Right forelimb (tissue), 1 donor: ENCODE data around the gene ZNF117.
A peak's percentile ranks its signal among the peaks of the same experiment; 100 is the strongest.
"Not testable (repeated sequence)": the region's sequence is repeated elsewhere in the genome, so short reads cannot be mapped to it uniquely, and the experiment has no call there.

ENCODE experiments used
- DNase-seq: peaks from one replicate; pipeline ENCODE4 v3.0.0-alpha.2; 2018

The ZNF117 gene

DNA sequence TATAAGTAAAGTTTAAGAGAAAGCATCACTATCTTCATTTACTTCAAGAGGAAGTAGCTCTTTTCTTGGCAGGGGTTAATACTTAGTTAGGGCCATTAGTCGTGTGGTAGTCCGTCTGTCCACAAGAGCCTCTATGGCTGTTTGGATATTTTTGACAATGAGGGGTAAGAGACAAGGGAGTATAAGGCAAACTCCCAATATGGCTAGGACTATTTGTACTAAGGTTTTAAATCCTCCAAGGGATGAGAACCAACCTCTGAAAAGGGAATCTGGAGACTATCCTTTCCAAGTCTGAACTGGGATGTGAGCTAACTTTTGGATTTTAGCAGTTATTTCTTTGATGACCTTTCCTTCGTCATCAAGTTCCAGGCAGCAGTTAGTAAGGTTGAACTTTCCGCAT lies at the start of gene ZNF117:
TSS of gene ZNF117 (minus strand) at position 101 of the 400 bp plus-strand sequence.
- DNase-seq = no peak

DNA sequence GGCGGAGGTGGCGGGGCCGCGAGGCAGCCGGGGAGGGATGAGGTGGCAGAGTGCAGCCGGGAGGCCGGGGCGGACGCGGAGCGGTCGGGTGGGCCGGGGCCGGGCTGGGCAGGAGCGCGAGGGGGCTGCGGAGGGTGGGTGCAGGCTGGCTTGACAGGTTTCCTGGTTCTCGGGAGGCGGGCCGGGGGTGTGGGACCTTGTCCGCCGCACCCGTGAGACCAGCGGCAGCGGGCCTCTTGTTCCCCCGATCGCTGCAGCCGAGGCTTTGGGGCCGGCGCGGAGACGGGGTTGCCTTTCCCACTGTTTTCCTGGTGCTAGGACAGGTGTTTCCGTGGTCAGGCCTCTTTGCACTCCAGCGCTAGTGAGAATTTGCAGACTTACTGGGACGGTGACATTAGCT lies 47.9 kb upstream of the ZNF117 start:
- peak; percentile 65 for DNase-seq

DNA sequence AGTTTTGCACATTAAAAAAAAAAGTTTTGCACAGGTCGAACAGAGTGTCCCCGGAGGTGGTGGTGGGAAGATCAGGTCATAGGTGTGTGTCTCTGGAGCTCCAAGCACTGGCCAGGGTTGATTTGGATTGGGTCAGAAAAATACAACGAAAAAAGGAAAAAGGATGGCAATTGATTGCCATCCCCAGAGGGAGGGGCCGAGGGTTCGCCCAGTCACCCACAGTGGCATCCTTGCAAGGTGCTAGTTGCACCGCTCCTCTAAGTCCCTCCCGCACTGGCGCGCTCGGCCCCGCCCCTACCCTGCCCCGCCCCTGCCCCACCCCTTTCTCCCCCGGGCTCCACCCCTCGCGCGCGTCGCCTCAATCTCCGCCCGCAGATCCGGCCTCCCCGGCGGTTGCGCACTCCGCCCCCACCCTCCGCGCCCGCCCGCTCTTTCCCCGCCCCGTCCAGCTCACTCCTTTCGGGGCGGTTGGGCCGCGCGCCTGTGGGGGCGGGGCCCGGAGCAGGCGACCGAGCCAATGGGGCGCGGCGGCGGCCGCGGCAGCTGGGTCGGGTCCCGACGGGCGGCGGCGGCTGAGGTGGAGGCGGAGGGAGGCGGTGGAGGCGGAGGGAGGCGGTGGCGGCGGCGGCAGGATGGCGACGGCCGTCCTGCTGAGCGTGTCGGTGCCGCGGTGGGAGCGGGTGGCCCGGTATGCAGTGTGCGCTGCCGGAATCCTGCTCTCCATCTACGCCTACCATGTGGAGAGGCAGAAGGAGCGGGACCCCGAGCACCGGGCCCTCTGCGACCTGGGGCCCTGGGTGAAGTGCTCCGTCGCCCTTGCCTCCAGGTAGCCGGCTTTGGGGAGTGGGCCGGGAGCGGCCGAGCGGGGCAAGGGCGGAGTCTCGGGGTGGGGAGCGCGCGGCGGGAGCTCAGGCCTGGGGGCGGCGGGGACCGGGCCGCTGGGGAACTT lies 47.2 kb upstream of the ZNF117 start:
- DNase-seq = peak; percentile 98

DNA sequence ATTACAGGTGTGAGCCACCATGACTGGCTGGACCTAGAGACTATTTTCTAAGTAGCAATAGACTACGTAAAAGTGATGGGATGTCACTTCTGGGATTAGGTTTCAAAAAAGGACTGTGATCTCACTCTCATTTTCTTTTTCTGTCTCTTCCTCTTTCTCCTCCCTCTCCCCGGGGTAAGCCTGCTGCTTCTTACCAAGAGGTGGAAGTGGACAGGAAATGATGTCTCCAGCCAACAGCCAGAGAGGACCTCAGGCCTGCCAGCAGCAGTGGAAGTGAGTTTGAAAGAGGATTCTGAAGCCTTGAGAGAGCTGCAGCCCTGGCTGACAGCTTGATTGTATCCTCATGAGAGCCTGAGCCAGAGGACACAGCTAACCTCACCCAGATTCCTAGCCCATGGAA lies 45.7 kb upstream of the ZNF117 start:
- DNase-seq = not testable (repeated sequence)

DNA sequence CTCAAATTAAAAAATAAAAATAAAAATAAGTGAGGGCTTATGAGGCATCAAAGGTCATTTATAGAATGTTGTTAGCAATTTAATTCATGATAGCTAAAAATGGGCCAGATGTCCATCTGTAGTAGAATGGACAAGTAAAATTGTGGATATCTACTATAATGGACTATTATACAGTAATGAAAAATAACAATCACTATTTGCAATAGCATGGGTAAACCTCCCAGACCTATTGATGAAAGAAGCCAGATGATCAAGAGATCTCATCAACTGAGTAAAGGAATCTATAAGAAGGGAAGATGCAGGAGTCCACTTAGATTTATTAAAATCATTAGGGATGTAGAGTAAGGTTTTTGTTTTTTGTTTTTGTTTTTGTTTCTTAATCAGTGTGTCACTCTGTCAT lies 44.6 kb upstream of the ZNF117 start:
- DNase-seq = not testable (repeated sequence)

DNA sequence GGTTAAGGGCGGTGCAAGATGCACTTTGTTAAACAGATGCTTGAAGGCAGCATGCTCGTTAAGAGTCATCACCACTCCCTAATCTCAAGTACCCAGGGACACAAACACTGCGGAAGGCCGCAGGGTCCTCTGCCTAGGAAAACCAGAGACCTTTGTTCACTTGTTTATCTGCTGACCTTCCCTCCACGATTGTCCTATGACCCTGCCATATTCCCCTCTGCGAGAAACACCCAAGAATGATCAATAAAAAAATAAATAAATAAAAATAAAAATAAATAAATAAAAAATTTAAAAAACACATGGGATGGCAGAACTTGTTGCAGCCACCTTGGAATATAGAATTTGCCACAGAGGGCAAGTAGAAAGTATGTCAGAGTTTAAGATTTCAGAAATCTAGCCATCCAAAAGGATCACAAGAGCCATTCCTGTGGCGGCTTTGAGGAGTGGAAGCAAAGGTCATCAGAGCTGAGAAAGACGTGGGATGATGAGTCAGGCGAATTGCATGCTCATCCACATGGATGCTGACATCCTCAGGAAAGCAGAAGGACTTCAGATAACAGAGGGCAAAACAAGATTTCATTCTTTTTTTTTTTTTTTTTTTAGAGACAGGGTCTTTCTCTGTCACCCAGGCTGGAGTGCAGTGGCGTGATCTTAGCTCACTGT lies 43.4 kb upstream of the ZNF117 start:
- DNase-seq = not testable (repeated sequence)

DNA sequence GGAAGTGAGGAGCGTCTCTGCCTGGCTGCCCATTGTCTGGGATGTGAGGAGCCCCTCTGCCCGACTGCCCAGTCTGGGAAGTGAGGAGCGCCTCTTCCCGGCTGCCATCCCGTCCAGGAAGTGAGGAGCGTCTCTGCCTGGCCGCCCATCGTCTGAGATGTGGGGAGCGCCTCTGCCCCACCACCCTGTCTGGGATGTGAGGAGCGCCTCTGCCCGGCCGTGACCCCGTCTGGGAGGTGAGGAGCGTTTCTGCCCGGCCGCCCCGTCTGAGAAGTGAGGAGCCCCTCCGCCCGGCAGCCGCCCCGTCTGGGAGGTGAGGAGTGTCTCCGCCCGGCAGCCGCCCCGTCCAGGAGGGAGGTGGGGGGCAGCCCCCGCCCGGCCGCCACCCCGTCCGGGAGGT lies 42.6 kb upstream of the ZNF117 start:
- not testable (repeated sequence) for DNase-seq

DNA sequence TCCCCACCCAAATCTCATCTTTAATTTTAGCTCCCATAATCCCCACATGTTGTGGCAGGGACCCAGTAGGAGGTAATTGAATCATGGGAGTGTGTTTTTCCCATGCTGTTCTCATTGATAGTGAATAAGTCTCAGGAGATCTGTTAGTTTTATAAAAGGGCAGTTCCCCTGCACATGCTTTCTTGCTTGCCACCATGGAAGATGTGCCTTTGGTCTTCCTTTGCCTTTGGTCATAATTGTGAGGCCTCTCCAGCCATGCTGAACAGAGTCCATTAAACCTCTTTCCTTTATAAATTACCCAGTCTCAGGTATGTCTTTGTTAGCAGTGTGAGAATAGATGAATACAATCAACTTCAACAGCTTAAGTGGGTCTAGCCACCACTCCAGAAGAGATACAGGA lies 34.2 kb upstream of the ZNF117 start:
- DNase-seq = not testable (repeated sequence)

DNA sequence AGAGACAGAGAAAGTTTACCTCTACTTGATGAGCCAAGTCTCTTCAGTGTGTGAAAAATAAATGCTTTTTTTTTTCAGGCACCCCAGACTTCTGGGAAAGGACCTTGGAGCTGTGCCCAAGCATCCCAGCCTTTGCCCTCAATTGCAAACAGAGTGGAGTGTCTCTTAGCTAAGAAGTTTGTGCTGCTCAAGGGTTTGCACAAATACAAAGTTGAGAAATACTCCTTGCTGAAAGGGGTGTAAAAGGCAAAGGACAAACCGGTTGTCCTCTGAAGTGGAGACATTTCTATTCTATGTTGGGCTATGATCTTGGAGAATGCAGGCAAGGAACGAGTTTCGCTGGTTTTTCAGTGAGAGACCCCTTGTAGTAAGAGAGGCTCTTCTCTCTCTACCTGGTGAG lies 30.1 kb upstream of the ZNF117 start:
- not testable (repeated sequence) for DNase-seq

DNA sequence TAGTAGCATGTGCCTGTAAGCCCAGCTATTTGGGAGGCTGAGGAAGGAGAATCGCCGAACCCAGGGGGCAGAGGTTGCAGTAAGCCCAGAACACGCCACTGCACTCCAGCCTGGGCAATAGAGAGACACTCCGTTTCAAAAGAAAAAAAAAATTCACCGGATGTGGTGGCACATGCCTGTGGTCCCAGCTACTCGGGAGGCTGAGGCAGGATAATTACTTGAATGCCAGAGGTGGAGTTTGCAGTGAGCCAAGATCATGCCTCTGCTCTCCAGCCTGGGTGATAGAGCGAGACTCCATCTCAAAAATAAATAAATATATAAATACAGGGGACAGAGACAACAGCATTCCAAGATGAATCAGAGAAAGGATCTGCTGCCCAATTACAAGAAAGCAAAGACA lies 19.0 kb upstream of the ZNF117 start:
- not testable (repeated sequence) for DNase-seq

DNA sequence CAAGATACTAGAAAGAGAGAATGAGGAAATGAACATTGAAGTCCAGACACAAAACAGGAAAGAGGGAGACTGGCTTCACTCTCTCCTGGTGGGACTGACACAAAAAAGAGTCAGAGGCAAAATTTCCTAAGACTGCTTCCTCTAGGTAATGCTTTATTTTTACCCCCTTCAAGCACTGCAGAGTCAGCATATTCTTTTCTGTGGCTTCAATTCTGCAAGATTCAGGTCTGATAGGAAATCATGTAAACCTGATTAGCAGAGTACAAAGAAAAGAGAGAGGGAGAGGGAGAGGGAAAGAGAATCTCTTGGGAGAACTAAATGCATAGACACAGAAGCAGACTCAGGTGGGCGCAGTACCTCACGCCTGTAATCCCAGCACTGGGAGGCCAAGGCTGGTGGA lies 18.6 kb upstream of the ZNF117 start:
- DNase-seq = not testable (repeated sequence)

DNA sequence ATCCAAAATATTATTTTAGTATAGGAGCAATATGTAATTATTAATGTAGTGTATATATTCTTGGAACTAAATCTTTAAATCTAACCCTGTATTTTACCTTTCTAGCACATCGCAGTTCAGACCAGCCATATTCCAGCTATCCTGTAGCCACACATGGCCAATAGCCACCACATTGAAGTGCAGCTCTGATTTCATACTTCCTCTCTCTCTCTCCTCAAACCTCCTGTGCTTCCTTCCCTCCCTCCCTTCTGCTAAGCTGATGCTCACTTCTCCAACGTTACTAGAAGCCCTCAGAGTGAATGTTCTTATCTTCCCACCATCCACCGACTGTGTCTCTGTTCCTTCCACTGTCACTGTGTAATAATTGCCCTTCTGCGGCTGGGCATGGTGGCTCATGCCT lies 16.2 kb upstream of the ZNF117 start:
- not testable (repeated sequence) for DNase-seq

DNA sequence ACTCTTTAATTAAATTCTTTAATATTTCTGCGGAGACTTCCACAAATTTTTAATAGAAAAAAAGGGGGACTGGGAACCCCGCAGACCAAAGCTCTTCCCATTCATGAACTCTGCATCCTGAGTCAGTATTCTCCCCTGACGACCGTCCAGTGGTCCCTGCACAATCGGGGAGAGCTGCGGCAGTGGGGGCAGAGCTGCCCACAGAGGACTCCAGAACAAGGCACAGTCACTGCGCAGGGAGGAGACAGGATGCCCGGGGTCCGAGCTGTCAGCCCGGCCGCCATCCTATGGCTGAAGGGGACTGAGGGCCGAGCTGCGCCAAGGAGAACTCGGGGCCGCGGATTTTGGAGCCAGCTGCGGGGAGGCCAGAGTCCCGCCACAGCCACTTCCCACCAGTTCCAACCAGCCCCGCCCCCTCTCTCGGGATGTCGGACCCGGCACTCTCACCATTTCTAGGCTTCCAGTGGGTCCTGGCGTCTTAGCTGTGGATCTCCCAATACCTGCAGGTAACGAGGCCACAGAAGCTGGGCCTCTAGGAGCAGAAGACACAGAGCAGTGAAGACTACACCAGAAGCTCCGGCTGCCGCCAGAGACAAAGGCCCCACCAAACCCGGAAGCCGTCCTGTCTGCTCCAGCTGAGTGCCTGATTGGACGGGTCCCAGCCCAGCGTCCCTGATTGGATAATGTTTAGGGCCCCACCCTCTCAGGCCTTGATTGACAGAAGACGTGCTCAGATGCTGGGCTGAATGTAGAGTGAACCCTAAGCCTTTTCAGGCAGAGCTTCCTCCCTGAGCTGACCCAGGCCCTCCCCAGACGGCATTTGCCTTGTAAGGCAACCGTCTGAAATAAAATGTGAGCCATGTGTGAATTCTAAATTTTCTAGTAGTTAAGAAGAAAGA lies 15.5 kb upstream of the ZNF117 start, which contains the start of gene ERV3-1:
TSS of gene ERV3-1 (minus strand) at position 594 of the 899 bp plus-strand sequence. CDS start 13,661 bp downstream, outside the sequence.
- peak; percentile 96 for DNase-seq

DNA sequence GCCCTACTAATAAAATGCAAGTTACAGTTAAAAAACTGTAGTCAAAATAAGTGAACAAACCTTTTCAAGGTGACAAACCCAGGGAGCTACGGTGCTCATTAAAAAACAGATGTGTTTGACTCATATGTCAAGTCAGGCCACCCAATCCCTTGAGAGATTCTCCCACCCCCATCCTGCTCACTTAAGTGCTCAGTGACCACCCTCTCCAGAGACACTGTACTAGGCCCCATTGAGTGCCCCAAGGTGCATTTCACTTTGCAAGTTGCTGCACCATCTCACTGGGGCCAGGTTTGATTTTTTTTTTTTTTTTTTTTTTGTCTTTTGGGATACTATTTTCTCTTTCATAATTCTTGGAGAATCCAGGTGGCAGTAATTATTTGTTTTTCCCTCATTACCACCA lies 13.7 kb upstream of the ZNF117 start:
- DNase-seq = no peak

DNA sequence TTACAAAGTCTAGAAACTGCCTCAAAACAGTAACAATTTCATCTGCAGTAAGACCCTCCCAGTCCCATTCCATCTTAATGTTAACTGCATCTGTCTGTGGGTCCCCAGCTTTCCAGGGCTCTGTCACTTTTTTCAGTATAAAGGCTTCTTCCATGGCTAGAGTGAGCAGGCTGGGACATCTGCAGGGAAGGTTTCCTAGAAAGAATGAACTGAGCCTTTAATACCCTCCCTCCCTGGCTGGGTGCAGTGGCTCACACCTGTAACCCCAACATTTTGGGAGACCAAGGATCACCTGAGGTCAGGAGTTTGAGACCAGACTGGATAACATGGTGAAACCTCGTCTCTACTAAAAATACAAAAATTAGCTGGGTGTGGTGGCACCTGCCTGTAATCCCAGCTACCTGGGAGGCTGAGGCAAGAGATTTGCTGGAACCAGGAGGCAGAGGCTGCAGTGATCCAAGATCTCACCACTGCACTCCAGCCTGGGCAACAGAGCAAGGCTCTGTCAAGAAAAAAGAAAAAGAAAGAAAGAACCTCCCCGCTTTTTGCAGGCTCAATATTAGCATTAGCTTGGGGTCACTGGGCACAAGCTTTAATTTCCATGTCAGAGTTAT lies 12.2 kb upstream of the ZNF117 start:
- DNase-seq = no peak

DNA sequence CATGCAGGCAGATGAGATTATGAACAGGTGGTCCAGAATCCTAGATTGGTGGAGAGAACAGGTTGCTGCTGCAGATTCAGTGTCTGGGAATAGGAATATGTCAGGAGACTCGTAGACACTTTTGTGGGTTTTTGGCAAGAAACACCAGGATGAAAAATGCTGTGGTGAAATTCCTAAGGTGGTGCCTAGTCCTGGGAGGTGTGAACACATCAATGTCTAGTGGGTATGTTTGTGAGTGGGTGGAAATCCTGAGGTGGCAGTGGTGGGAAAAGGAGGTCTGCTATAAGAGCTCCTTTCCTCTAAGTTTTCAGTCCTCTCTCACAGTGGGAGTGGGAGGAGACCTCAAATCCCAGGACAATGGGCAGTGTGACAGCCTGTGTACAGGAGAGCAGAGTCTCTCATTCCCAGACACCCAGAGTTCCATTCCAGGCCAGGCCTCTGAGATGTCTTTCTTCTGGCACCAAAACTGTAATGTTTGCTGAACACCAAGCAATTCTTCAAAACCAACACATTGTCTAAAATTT lies 10.5 kb upstream of the ZNF117 start:
- no peak for DNase-seq

DNA sequence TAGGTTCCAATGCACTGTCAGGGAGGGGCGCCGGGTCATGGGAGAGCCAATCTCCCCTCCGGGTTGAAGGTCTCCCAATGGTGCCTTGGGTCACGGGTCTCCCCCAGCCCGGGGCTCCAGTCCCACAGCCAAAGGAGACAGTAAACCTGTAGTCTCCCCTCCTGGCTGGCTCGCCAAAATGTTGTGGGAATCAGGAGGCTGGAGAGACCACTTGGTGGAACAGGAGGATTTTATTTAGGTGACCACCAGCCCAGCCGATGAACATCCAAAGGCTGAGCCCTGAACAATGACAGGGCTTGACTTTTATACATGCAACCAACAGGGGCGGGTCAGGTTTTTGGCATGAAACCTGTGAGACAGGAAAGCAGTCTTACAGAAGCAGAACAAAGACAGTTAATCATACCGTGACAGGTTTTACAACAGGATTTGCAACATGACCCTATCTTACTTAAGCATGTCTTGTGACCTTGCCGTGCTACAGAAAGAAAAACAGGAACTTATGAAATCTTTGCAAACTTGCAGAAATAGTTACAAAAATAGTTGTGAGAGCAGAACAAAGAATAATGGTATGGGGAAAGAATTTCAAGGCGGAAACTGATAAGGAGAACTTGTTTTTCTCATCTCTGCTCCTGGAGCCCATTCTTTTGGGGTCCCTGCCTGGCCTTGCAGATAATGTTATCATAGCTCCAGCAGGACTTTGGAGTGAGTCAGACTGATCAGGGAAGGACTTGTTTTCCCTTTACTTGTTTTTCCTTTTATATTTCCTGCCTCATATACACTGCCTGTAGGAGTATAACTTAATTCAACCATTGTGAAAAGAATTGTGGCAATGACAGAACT lies 8.5 kb upstream of the ZNF117 start:
- DNase-seq = no peak

DNA sequence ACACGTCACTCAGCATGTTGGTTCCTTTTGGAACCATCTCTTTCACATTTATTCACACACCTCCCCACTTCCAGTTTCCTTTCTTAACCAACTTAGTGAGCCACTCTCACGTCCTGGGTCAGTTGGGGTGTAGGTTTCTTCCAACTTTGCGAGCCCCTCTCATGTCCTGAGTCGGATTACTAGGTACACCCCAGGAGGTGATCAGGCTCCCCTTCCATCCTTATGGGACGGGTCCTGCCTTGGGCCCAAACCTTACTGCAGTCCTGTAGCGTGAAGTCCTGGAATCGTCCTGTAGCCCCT lies 8.0 kb upstream of the ZNF117 start:
- no peak for DNase-seq

DNA sequence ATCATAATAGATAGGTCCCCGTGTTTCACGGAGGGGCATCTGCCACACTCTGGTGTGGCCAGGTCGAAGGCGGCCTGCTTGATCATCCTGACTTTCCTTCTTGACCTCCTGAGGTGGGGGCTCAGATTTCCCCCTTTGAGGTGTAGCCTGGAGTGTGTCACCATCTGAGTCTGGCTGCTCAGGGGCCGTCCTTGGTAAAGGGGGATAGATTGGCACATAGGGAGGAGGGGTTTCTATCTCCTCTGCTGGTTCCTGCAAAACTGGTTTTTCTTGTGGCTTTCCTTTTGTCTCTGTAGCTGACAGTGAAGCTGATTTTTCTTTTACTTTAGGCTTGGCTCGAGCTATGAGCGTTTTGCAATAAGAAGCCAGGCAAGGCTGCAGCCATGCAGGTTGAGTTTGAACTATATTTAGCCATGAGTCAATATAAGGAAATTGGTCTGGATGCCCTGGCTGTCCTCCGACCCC lies 7.1 kb upstream of the ZNF117 start:
- DNase-seq = no peak

DNA sequence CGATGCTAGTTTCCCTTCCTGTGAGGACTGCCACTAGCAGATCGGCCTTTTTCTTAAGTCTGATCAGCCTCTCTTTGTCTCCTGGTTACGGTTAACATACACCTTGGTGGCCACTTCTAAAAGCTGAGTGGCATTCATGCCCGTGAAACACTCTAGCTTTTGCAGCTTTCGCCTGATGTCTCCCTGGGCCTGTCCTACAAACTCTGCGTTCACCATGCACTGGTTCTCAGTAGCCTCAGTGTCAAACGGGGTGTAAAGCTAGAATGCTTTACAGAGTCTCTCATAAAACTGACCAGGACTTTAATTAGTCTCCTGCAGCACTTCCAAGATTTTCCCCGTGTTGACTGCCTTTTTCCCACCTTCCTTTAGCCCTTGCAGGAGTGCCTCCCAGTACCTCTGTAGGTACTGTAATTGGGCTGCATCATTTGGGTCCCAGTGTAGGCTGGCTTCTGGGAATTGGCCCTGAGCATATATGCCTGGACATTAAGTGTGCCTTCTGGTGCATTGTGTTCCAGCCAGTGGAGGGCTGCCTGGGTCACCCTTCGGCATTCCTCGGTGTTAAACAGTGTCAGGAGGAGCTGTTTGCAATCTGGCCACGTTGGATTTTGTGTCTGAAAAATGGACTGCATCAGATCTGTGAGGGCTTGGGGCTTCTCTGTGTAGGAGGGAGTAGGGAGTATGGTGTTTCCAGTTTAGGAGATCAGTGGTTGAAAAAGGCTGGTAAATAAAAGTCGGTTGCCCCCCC lies 6.5 kb upstream of the ZNF117 start:
- no peak for DNase-seq

DNA sequence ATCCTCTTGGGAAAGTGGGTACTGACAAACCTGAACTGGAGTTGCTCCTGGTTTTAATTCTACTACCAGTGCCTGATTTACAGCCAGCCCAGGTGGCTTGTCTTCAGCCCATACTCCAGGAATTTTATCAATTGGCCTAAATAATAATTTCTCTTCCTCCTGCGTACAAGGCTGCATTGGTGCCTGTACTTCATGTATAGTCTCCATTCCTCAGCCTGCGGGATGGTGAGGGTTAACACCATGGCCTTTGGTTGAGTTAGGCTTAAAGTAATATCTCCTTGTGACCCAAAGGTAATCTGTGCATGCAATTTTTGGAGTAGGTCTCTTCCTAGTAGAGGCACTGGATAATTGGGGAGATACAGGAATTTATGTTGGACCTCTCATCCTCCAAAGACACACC lies 5.5 kb upstream of the ZNF117 start:
- DNase-seq = no peak
